H9 (cell line): ENCODE data around the gene EPAS1. TPM values are rescaled to one million over a fixed set of nuclear protein-coding genes. Genes with fewer than 3 reads are reported as not detected.

ENCODE experiments used
- DNase-seq: peaks from one replicate; pipeline ENCODE4 v3.0.0-alpha.2; 2017
- H2AFZ ChIP-seq: one replicate; pipeline ENCODE4 v1.6.1; 2013; ENCODE audit warnings: mild to moderate bottlenecking, low read length, control low read depth, moderate library complexity
- H2AK5ac ChIP-seq: 2 replicates; pipeline ENCODE4 v1.6.1; 2013; ENCODE audit warnings: low read length, control low read depth, mixed read lengths; ENCODE audit not compliant: insufficient read length
- H2BK120ac ChIP-seq: one replicate; pipeline ENCODE4 v1.6.1; 2013; ENCODE audit warnings: low read depth, mild to moderate bottlenecking, low read length, control low read depth, inconsistent platforms; ENCODE audit not compliant: poor library complexity, severe bottlenecking
- H2BK12ac ChIP-seq: 2 replicates; pipeline ENCODE4 v1.6.1; 2013; ENCODE audit warnings: low read length, control low read depth, mixed read lengths, low read depth; ENCODE audit not compliant: insufficient read length
- H2BK15ac ChIP-seq: 2 replicates; pipeline ENCODE4 v1.6.1; 2013; ENCODE audit warnings: low read depth, low read length, control low read depth
- H2BK20ac ChIP-seq: one replicate; pipeline ENCODE4 v1.6.1; 2013; ENCODE audit warnings: low read depth, mild to moderate bottlenecking, low read length, control low read depth, inconsistent platforms; ENCODE audit not compliant: poor library complexity, severe bottlenecking
- H2BK5ac ChIP-seq: 2 replicates; pipeline ENCODE4 v1.6.1; 2013; ENCODE audit warnings: low read length, control low read depth, mixed read lengths; ENCODE audit not compliant: insufficient read length
- H3K14ac ChIP-seq: 2 replicates; pipeline ENCODE4 v1.6.1; 2013; ENCODE audit warnings: low read length, control low read depth; ENCODE audit not compliant: insufficient read depth
- H3K18ac ChIP-seq: 2 replicates; pipeline ENCODE4 v1.6.1; 2013; ENCODE audit warnings: low read depth, mild to moderate bottlenecking, mixed read lengths, low read length, control low read depth; ENCODE audit not compliant: insufficient read length
- H3K23ac ChIP-seq: 2 replicates; pipeline ENCODE4 v1.6.1; 2013; ENCODE audit warnings: low read length, control low read depth, mixed read lengths, low read depth; ENCODE audit not compliant: insufficient read length
- H3K23me2 ChIP-seq: 2 replicates; pipeline ENCODE4 v1.6.1; 2013; ENCODE audit warnings: low read depth, mild to moderate bottlenecking, mixed read lengths, low read length, control low read depth; ENCODE audit not compliant: insufficient read length, poor library complexity, severe bottlenecking
- H3K27ac ChIP-seq: 2 replicates; pipeline ENCODE4 v1.5.1; 2013; ENCODE audit warnings: low read length, control low read depth, mixed read lengths, low read depth; ENCODE audit not compliant: insufficient read length
- H3K27me3 ChIP-seq: 2 replicates; pipeline ENCODE4 v1.6.1; 2013; ENCODE audit warnings: low read length, control low read depth, inconsistent platforms; ENCODE audit not compliant: insufficient read depth
- H3K4ac ChIP-seq: 2 replicates; pipeline ENCODE4 v1.6.1; 2013; ENCODE audit warnings: low read depth, mild to moderate bottlenecking, control low read depth, inconsistent platforms, low read length, moderate library complexity
- H3K4me1 ChIP-seq: 2 replicates; pipeline ENCODE4 v1.6.1; 2013; ENCODE audit warnings: low read length, control low read depth, inconsistent platforms; ENCODE audit not compliant: insufficient read depth
- H3K4me2 ChIP-seq: 2 replicates; pipeline ENCODE4 v1.6.1; 2013; ENCODE audit warnings: low read length, control low read depth, mixed read lengths; ENCODE audit not compliant: insufficient read length, insufficient read depth
- H3K56ac ChIP-seq: 2 replicates; pipeline ENCODE4 v1.6.1; 2013; ENCODE audit warnings: low read depth, mild to moderate bottlenecking, mixed read lengths, low read length, control low read depth; ENCODE audit not compliant: insufficient read length
- H3K79me1 ChIP-seq: 2 replicates; pipeline ENCODE4 v1.6.1; 2013; ENCODE audit warnings: low read depth, mild to moderate bottlenecking, moderate library complexity, low read length, control low read depth, inconsistent platforms; ENCODE audit not compliant: insufficient read depth, poor library complexity, severe bottlenecking
- H3K79me2 ChIP-seq: 2 replicates; pipeline ENCODE4 v1.6.1; 2013; ENCODE audit warnings: low read length, control low read depth, inconsistent platforms; ENCODE audit not compliant: insufficient read depth
- H3K9ac ChIP-seq: 2 replicates; pipeline ENCODE4 v1.6.1; 2013; ENCODE audit warnings: low read length, control low read depth, mixed read lengths; ENCODE audit not compliant: insufficient read length; ENCODE audit errors: extremely low read depth
- H3K9me3 ChIP-seq: one replicate; pipeline ENCODE4 v1.6.1; 2013; ENCODE audit warnings: low read depth, low read length, inconsistent platforms; ENCODE audit not compliant: control insufficient read depth
- H3T11ph ChIP-seq: one replicate; pipeline ENCODE4 v1.6.1; 2013; ENCODE audit warnings: mild to moderate bottlenecking, low read length, control low read depth, inconsistent platforms
- H4K20me1 ChIP-seq: one replicate; pipeline ENCODE4 v1.6.1; 2013; ENCODE audit not compliant: control insufficient read depth, insufficient read length, insufficient read depth
- H4K5ac ChIP-seq: 2 replicates; pipeline ENCODE4 v1.6.1; 2013; ENCODE audit warnings: low read depth, mild to moderate bottlenecking, mixed read lengths, low read length, control low read depth; ENCODE audit not compliant: insufficient read length
- H4K8ac ChIP-seq: replicated peaks from 2 replicates; pipeline ENCODE4 v1.6.1; 2013; ENCODE audit warnings: low read length, control low read depth, mixed read lengths, low read depth; ENCODE audit not compliant: insufficient read length
- H4K91ac ChIP-seq: 2 replicates; pipeline ENCODE4 v1.6.1; 2013; ENCODE audit warnings: low read depth, mild to moderate bottlenecking, moderate library complexity, mixed read lengths, low read length, control low read depth; ENCODE audit not compliant: insufficient read length
- H3K27ac Mint-ChIP-seq, 3 experiments: 2 replicates in 2 of 3; 3 replicates in 1 of 3; pipeline ENCODE4 v1.8.0; 2020 to 2021; ENCODE audit warnings: mixed read lengths in 3 of 3, mild to moderate bottlenecking in 1 of 3, moderate library complexity in 1 of 3
- H3K27me3 Mint-ChIP-seq: 2 replicates; pipeline ENCODE4 v1.8.0; 2021; ENCODE audit warnings: low read depth, mild to moderate bottlenecking, moderate library complexity, mixed read lengths
- H3K36me3 Mint-ChIP-seq, 3 experiments: 2 replicates in 2 of 3; 3 replicates in 1 of 3; pipeline ENCODE4 v1.8.0; 2020 to 2021; ENCODE audit warnings: low read depth in 3 of 3, mixed read lengths in 3 of 3; ENCODE audit not compliant: insufficient read depth in 1 of 3
- H3K4me1 Mint-ChIP-seq, 2 experiments: 2 replicates each; pipeline ENCODE4 v1.8.0; 2020; ENCODE audit warnings: mixed read lengths in 2 of 2
- H3K4me3 Mint-ChIP-seq, 2 experiments: 2 replicates in 1 of 2; 3 replicates in 1 of 2; pipeline ENCODE4 v1.8.0; 2020 to 2021; ENCODE audit warnings: mild to moderate bottlenecking in 2 of 2, mixed read lengths in 2 of 2, moderate library complexity in 1 of 2
- H3K9me3 Mint-ChIP-seq, 2 experiments: 2 replicates in 1 of 2; 3 replicates in 1 of 2; pipeline ENCODE4 v1.8.0; 2020; ENCODE audit warnings: mild to moderate bottlenecking in 2 of 2, mixed read lengths in 2 of 2, moderate library complexity in 1 of 2
- WGBS: extraction: QIAGEN DNeasy Blood & Tissue Kit; methylation state at CpG from one replicate; pipeline ENCODE4 v1.1.7; 2013; ENCODE audit warnings: missing lambda C conversion rate, low lambda C conversion rate, mixed read lengths; ENCODE audit not compliant: insufficient read length; ENCODE audit errors: extremely low coverage; 5-methylcytosine and 5-hydroxymethylcytosine counted together
- total RNA-seq: library from RNA; stranded (reverse); gene quantifications from 2 replicates; pipeline ENCODE4 v1.2.1, GENCODE V29; 2021
- TF ChIP-seq, protein P1 (sequence below): fragments of 200-600 bp; sonication (generic); conservative IDR thresholded peaks from 3 replicates; pipeline ENCODE4 v1.8.0; 2021; ENCODE audit warnings: antibody characterized with exemption, mild to moderate bottlenecking

The EPAS1 gene
- total RNA-seq, 1 experiment from 2014 or later, result 1.1 TPM

GRCh38 chr2:46376586-46376985 lies 79.4 kb downstream of the EPAS1 start:
- no peaks in the 10 kb centered on the region for H3K4me1 Mint-ChIP-seq
- whole genome bisulfite sequencing, result no CpG with 5 or more reads among the region's 7 CpGs
- H3K36me3 Mint-ChIP-seq, result no peaks in the 10 kb centered on the region

More at GRCh38 chr2:46376586-46376985, 79.4 kb downstream of the EPAS1 start:
- no peak overlapping the region for H2BK5ac ChIP-seq
- no peak overlapping the region for H2AFZ ChIP-seq
- no peak overlapping the region; a peak in 1 of 7 replicates for H3K27ac Mint-ChIP-seq
- no peak for DNase-seq
- H3K4me3 Mint-ChIP-seq, result no peak overlapping the region; a peak in 1 of 5 replicates
- H3K79me2 ChIP-seq, result no peaks in the 10 kb centered on the region
- H3K23me2 ChIP-seq, result no peaks in the 10 kb centered on the region
- H3K9ac ChIP-seq, result no peak overlapping the region
- H2BK15ac ChIP-seq, result no peak overlapping the region
- H3K23ac ChIP-seq, result no peak overlapping the region
- no peak overlapping the region for H2AK5ac ChIP-seq
- H2BK20ac ChIP-seq, result no peak overlapping the region
- H3K4ac ChIP-seq, result no peak overlapping the region
- H3K79me1 ChIP-seq, result no peaks in the 10 kb centered on the region
- no peak overlapping the region for H3K27ac ChIP-seq
- H4K5ac ChIP-seq, result no peak overlapping the region
- no peak overlapping the region for H3K18ac ChIP-seq
- H4K20me1 ChIP-seq, result no peaks in the 10 kb centered on the region
- TF ChIP-seq, protein P1, sequence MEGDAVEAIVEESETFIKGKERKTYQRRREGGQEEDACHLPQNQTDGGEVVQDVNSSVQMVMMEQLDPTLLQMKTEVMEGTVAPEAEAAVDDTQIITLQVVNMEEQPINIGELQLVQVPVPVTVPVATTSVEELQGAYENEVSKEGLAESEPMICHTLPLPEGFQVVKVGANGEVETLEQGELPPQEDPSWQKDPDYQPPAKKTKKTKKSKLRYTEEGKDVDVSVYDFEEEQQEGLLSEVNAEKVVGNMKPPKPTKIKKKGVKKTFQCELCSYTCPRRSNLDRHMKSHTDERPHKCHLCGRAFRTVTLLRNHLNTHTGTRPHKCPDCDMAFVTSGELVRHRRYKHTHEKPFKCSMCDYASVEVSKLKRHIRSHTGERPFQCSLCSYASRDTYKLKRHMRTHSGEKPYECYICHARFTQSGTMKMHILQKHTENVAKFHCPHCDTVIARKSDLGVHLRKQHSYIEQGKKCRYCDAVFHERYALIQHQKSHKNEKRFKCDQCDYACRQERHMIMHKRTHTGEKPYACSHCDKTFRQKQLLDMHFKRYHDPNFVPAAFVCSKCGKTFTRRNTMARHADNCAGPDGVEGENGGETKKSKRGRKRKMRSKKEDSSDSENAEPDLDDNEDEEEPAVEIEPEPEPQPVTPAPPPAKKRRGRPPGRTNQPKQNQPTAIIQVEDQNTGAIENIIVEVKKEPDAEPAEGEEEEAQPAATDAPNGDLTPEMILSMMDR, result no peak
- H3K27me3 ChIP-seq, result no peaks in the 10 kb centered on the region
- no peak overlapping the region for H3T11ph ChIP-seq
- no peak overlapping the region for H4K91ac ChIP-seq
- H3K14ac ChIP-seq, result no peak overlapping the region
- no peak overlapping the region for H2BK12ac ChIP-seq
- no peak overlapping the region for H2BK120ac ChIP-seq
- no peaks in the 10 kb centered on the region for H3K9me3 ChIP-seq
- H3K4me1 ChIP-seq, result no peaks in the 10 kb centered on the region
- H4K8ac ChIP-seq, result no peak overlapping the region
- no peak overlapping the region for H3K56ac ChIP-seq
- no peaks in the 10 kb centered on the region for H3K9me3 Mint-ChIP-seq
- H3K27me3 Mint-ChIP-seq, result no peaks in the 10 kb centered on the region
- no peak overlapping the region for H3K4me2 ChIP-seq
